ENCODE measurements around the gene NME9.

GRCh38 chr3:138308783-138309182 lies 20.9 kb downstream of the NME9 start:
- TF ChIP-seq CTCF (conservative IDR thresholded peaks at IDR 0.05; ENCODE audit: low read depth, low read length) (no peak), EZH2phosphoT487 (IDR thresholded peaks at IDR 0.05; ENCODE audit: borderline replicate concordance, low read length) (no peak), EZH2 (IDR thresholded peaks at IDR 0.05; ENCODE audit: low read length, unreplicated experiment) (no peak)

Data from PC-3 (cell line).